Measurements from ENCODE around the gene VSIG8. TPM values are rescaled to one million over a fixed set of nuclear protein-coding genes. Genes with fewer than 3 reads are reported as not detected.

VSIG8 gene
- total RNA-seq, 6 experiments from 2014 or later, result not detected

GRCh38 chr1:159869607-159870006 is 7.2 kb upstream of the VSIG8 start:
- 29% methylated on average over 1 of the region's 1 CpG for WGBS (ENCODE audit: insufficient coverage, low coverage, low lambda C conversion rate, missing lambda C conversion rate)
- intact Hi-C loops (cut with DNase I), result no loop called here
- no peaks in the 10 kb centered on the region for H3K9me3 ChIP-seq

DNA sequence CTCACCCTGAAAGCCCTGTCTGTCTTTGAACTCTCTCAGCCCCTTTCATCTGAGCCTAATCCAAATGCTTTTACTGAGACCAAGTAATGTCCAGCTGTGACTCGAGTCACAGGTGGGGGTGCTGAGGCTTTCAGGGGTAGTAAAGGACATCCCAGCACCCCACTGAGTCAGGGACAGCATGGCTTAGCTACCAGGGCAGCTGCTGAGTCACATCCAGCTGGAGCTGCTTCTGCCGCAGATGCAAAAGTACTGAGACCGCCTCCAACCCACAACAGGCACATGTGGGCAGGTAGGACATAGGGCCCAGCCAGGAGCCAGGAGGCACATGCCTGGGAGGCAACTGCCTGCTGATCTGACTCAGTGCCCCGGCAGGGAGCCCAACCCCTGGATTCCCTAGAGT is 6.7 kb upstream of the VSIG8 start:
- no peak overlapping the region for H3K27ac ChIP-seq
- no peaks in the 10 kb centered on the region for H3K9me3 ChIP-seq
- H3K36me3 ChIP-seq, result no peaks in the 10 kb centered on the region
- ATAC-seq, result no peak
- 54% methylated on average over 2 of the region's 4 CpGs for WGBS (ENCODE audit: insufficient coverage, low coverage, low lambda C conversion rate, missing lambda C conversion rate)
- H3K4me1 ChIP-seq, result peaks cover 0 to 13% (median 5%) of the 10 kb centered on the region in 4 donors
- DNase-seq, result no peak
- TF ChIP-seq CTCF (IDR thresholded peaks at IDR 0.05) (no peak), POLR2A (IDR thresholded peaks at IDR 0.05) (no peak)
- intact Hi-C loops (cut with DNase I), result no loop called here
- no peak overlapping the region for H3K4me3 ChIP-seq
- H3K27me3 ChIP-seq, result no peaks in the 10 kb centered on the region

More at GRCh38 chr1:159869607-159870006, 7.2 kb upstream of the VSIG8 start:
- Histone ChIP-seq H3K27me3 (no peaks in the 10 kb centered on the region), H3K27ac (no peak overlapping the region), H3K4me3 (no peak overlapping the region), H3K36me3 (no peaks in the 10 kb centered on the region), H3K4me1 (peaks cover 0 to 13% (median 5%) of the 10 kb centered on the region in 4 donors)
- no peak for DNase-seq
- ATAC-seq, result no peak
- TF ChIP-seq CTCF (IDR thresholded peaks at IDR 0.05) (no peak), POLR2A (IDR thresholded peaks at IDR 0.05) (no peak)

DNA sequence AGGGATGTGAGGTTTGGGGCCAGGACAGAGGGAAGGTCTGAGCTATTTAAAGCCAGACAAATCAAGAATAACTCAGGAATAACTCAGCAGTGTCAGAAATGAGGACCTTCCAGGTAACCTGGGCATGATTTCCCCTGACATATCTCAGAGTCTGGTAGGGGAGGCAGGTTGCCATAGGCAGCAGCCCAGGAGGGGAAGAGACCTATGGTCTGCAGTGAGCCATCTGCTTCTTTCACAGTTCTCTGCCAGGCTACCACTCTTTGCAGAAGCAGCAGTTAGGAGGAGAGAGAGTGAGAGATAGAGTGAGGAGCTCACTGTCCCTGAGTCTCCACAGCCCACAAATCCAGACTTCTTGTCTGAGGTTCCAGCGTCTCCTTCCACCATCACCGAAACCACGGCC is 6.3 kb upstream of the VSIG8 start:
- no peak overlapping the region for H3K27ac ChIP-seq
- H3K27me3 ChIP-seq, result no peaks in the 10 kb centered on the region
- ATAC-seq (no peak), DNase-seq (no peak)
- H3K36me3 ChIP-seq, result no peaks in the 10 kb centered on the region
- intact Hi-C loops (cut with DNase I), result no loop called here
- no peak for TF ChIP-seq POLR2A (IDR thresholded peaks at IDR 0.05)
- no peak for TF ChIP-seq CTCF (IDR thresholded peaks at IDR 0.05)
- H3K4me1 ChIP-seq, result peaks cover 0 to 13% (median 5%) of the 10 kb centered on the region in 4 donors
- no peaks in the 10 kb centered on the region for H3K9me3 ChIP-seq
- no peak overlapping the region for H3K4me3 ChIP-seq
- WGBS (ENCODE audit: insufficient coverage, low coverage, low lambda C conversion rate, missing lambda C conversion rate), result 73% methylated on average over 2 of the region's 3 CpGs

DNA sequence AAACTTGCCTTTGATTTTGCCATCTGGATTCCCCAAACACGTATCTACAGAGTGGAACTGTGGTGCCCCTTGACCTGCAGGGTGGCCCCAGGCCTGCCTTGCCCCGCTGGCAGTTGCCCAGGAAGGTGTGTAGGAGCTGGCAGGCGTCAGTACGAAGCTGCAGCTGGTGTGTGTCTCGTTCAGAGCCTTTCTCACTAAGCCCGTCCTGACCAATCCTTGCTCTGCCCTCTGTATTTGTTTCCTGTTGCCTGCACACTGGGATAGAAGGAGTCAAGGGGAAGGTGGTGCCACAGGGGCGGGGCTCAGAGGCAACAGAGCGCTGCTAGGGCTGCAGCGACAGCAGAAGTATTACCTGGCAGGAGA is 5.2 kb upstream of the VSIG8 start:
- H3K4me1 ChIP-seq, result peaks cover 0 to 13% (median 5%) of the 10 kb centered on the region in 4 donors
- DNase-seq, result peak; percentile 47 to 75 (median 64)
- intact Hi-C loops (cut with DNase I), result no loop called here
- peak; percentile 84 to 92 (median 90) for ATAC-seq
- H3K36me3 ChIP-seq, result no peaks in the 10 kb centered on the region
- H3K27ac ChIP-seq, result peak overlapping the region in 1 of 3 donors; percentile 8
- no peak for TF ChIP-seq POLR2A (IDR thresholded peaks at IDR 0.05)
- WGBS (ENCODE audit: insufficient coverage, low coverage, low lambda C conversion rate, missing lambda C conversion rate), result 15% methylated on average over 8 of the region's 9 CpGs
- H3K27me3 ChIP-seq, result no peaks in the 10 kb centered on the region
- H3K4me3 ChIP-seq, result no peak overlapping the region
- no peaks in the 10 kb centered on the region for H3K9me3 ChIP-seq

DNA sequence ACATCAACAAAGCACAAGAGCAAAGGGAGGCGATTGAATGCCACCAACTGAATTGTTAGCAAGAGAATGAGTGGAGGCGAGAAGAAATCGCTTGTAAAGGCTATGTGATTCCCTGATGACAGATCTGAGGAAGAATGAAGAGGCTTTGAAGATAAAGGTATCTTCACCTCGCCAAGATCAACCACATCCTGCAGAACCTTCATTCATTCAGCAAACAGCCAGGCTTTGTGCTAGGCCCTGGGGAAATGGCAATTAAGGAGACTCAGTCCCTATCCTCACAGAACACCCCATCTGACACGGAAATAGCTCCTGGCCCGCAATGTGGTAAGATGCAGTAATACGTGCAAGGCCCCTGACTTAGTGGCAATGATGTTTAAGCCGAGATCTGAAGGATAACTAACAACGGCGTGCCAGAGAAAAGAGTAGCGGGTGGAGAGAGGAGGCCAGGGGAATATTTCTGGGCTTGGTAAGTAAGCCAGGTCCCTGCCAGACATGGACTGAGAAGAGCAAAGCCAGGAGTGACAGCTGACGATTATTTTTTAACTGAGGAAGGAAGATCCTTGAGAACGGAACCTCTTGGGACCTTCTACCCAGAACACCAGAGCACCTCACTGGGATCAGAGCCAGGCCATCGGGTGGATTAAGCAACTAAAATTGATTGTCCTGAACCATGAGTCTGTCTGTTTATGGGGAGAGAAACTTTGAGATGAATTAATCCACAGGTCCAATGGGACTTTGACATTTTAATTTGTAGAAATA is 4.6 kb upstream of the VSIG8 start:
- Histone ChIP-seq H3K27me3 (no peaks in the 10 kb centered on the region), H3K4me3 (no peak overlapping the region), H3K27ac (peak overlapping the region in 1 of 3 donors; percentile 8), H3K4me1 (peaks cover 0 to 13% (median 5%) of the 10 kb centered on the region in 4 donors), H3K9me3 (no peaks in the 10 kb centered on the region), H3K36me3 (no peaks in the 10 kb centered on the region)
- DNase-seq (peak in 2 of 3 donors; percentile 37 to 68), ATAC-seq (peak; percentile 66 to 83 (median 78))
- no peak for TF ChIP-seq POLR2A (IDR thresholded peaks at IDR 0.05)
- TF ChIP-seq CTCF (IDR thresholded peaks at IDR 0.05), result no peak
- 69% methylated on average over 14 of the region's 14 CpGs for WGBS (ENCODE audit: insufficient coverage, low coverage, low lambda C conversion rate, missing lambda C conversion rate)
- intact Hi-C loops (cut with DNase I), result no loop called here
